NB4 (cell line): ENCODE data around the gene CASP9.

Source experiments
- CTCF ChIP-seq: IDR thresholded peaks from one replicate; pipeline ENCODE4 v1.5.1; 2012; ENCODE audit warnings: low read depth, low read length
- POLR2A ChIP-seq: IDR thresholded peaks from 2 replicates; pipeline ENCODE4 v1.6.1; 2011; ENCODE audit warnings: mild to moderate bottlenecking; ENCODE audit not compliant: insufficient read length; ENCODE audit errors: extremely low read depth

GRCh38 chr1:15550573-15550972, 26.6 kb upstream of the CASP9 start:
- no peak for TF ChIP-seq CTCF
- TF ChIP-seq POLR2A = no peak
